DND-41 (cell line): ENCODE measurements around the gene PLA2G2D.

Experiments
- EZH2 ChIP-seq: IDR thresholded peaks from 3 replicates; pipeline ENCODE4 v1.6.1; 2012; ENCODE audit warnings: borderline replicate concordance, low read depth, mild to moderate bottlenecking, moderate library complexity, low read length, inconsistent platforms; ENCODE audit not compliant: severe bottlenecking
- TF ChIP-seq, protein P1 (sequence below): IDR thresholded peaks from 2 replicates; pipeline ENCODE4 v1.5.1; 2012; ENCODE audit warnings: borderline replicate concordance, low read length, moderate library complexity, mild to moderate bottlenecking; ENCODE audit not compliant: poor library complexity, severe bottlenecking; ENCODE audit errors: extremely low read depth

DNA sequence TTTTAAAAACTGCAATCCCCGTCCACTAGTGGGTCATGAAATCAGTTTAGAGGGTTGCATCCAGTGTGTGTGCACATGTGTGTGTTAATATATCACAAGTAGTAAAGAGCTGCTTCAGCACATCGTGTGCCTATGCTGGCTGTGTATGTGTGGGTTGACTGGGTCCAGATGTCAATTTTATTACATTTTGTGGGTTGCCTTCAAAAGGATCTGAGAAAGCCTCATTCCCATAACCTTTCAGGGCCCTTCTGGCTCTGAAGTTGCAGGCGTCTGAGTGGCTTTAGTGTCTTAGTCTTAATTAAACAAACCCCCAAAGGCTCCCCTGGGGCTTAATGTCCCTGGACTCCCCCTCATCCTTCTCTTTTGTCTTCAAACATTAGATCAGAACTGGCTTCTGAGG is 19.8 kb downstream of the PLA2G2D start:
- TF ChIP-seq, protein P1, sequence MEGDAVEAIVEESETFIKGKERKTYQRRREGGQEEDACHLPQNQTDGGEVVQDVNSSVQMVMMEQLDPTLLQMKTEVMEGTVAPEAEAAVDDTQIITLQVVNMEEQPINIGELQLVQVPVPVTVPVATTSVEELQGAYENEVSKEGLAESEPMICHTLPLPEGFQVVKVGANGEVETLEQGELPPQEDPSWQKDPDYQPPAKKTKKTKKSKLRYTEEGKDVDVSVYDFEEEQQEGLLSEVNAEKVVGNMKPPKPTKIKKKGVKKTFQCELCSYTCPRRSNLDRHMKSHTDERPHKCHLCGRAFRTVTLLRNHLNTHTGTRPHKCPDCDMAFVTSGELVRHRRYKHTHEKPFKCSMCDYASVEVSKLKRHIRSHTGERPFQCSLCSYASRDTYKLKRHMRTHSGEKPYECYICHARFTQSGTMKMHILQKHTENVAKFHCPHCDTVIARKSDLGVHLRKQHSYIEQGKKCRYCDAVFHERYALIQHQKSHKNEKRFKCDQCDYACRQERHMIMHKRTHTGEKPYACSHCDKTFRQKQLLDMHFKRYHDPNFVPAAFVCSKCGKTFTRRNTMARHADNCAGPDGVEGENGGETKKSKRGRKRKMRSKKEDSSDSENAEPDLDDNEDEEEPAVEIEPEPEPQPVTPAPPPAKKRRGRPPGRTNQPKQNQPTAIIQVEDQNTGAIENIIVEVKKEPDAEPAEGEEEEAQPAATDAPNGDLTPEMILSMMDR, result no peak
- no peak for TF ChIP-seq EZH2
